ENCODE results near the gene CCDC121. TPM values are rescaled to one million over a fixed set of nuclear protein-coding genes. Genes with fewer than 3 reads are reported as not detected.
"Not testable (repeated sequence)": the region's sequence is repeated elsewhere in the genome, so short reads cannot be mapped to it uniquely, and the experiment has no call there.

CCDC121 gene
- polyA plus RNA-seq, 1 donor, result 5.4 TPM

- no peak for DNase-seq (ENCODE audit: low read depth)
Measured at GRCh38 chr2:27636766-27637165, 8.0 kb upstream of the CCDC121 start.

GRCh38 chr2:27634291-27634690, 5.5 kb upstream of the CCDC121 start:
- no peak for DNase-seq (ENCODE audit: low read depth)

- not testable (repeated sequence) for DNase-seq (ENCODE audit: low read depth)
Measured at GRCh38 chr2:27630257-27630656, 1.4 kb upstream of the CCDC121 start.

GRCh38 chr2:27627963-27628766, 647 bp downstream of the CCDC121 start:
- DNase-seq (ENCODE audit: low read depth), result no peak

GRCh38 chr2:27626921-27627320, 1.9 kb downstream of the CCDC121 start:
- not testable (repeated sequence) for DNase-seq (ENCODE audit: low read depth)

- not testable (repeated sequence) for DNase-seq (ENCODE audit: low read depth)
Measured at GRCh38 chr2:27626323-27626722, 2.5 kb downstream of the CCDC121 start.

GRCh38 chr2:27624943-27625342, 3.9 kb downstream of the CCDC121 start:
- DNase-seq (ENCODE audit: low read depth), result no peak

GRCh38 chr2:27622921-27623384, 5.9 kb downstream of the CCDC121 start:
- DNase-seq (ENCODE audit: low read depth), result no peak

- DNase-seq (ENCODE audit: low read depth), result no peak
Measured at GRCh38 chr2:27621524-27621923, 7.3 kb downstream of the CCDC121 start.

- DNase-seq (ENCODE audit: low read depth), result no peak
Measured at GRCh38 chr2:27615316-27615715, 13.5 kb downstream of the CCDC121 start.

GRCh38 chr2:27613985-27614384, 14.8 kb downstream of the CCDC121 start:
- no peak for DNase-seq (ENCODE audit: low read depth)

GRCh38 chr2:27606611-27607010, 22.2 kb downstream of the CCDC121 start:
- no peak for DNase-seq (ENCODE audit: low read depth)

GRCh38 chr2:27596627-27597026, 32.2 kb downstream of the CCDC121 start:
- DNase-seq (ENCODE audit: low read depth), result no peak

- DNase-seq (ENCODE audit: low read depth), result not testable (repeated sequence)
Measured at GRCh38 chr2:27595412-27595811, 33.4 kb downstream of the CCDC121 start.

GRCh38 chr2:27594020-27594703, 34.6 kb downstream of the CCDC121 start:
- not testable (repeated sequence) for DNase-seq (ENCODE audit: low read depth)

GRCh38 chr2:27593240-27593639, 35.6 kb downstream of the CCDC121 start:
- no peak for DNase-seq (ENCODE audit: low read depth)

- DNase-seq (ENCODE audit: low read depth), result no peak
Measured at GRCh38 chr2:27591745-27592144, 37.1 kb downstream of the CCDC121 start.

GRCh38 chr2:27588308-27588707, 40.5 kb downstream of the CCDC121 start:
- DNase-seq (ENCODE audit: low read depth), result no peak

- no peak for DNase-seq (ENCODE audit: low read depth)
Measured at GRCh38 chr2:27587025-27587424, 41.8 kb downstream of the CCDC121 start.

GRCh38 chr2:27584597-27584996, 44.2 kb downstream of the CCDC121 start:
- DNase-seq (ENCODE audit: low read depth), result no peak

GRCh38 chr2:27583390-27583915, 45.4 kb downstream of the CCDC121 start:
- DNase-seq (ENCODE audit: low read depth), result no peak

- peak; percentile 62 for DNase-seq (ENCODE audit: low read depth)
Measured at GRCh38 chr2:27582695-27583389, 46.0 kb downstream of the CCDC121 start, which contains the start of gene ZNF512. TSS of gene ZNF512 (plus strand) at chr2:27583042. CDS start at chr2:27583113, 71 bp downstream.
